Activated CD4-positive, alpha-beta T cell treated with anti-CD3 and anti-CD28 coated beads for 24 hours (primary cell): Measurements from ENCODE around the gene RUFY1.
"Not testable (repeated sequence)": the region's sequence is repeated elsewhere in the genome, so short reads cannot be mapped to it uniquely, and the experiment has no call there.

Experiments used
- DNase-seq, 2 donors: peaks; one replicate each; pipeline ENCODE4 v3.0.0-alpha.2; 2020; ENCODE audit warnings: low read depth in 2 of 2

RUFY1 gene

GRCh38 chr5:179550511-179551342 lies at the start of gene RUFY1:
Gene RUFY1, plus strand, starts transcription at chr5:179550554. Its CDS starts 16 bp downstream, at chr5:179550570.
- DNase-seq, result peak; percentile 69 to 71

DNA sequence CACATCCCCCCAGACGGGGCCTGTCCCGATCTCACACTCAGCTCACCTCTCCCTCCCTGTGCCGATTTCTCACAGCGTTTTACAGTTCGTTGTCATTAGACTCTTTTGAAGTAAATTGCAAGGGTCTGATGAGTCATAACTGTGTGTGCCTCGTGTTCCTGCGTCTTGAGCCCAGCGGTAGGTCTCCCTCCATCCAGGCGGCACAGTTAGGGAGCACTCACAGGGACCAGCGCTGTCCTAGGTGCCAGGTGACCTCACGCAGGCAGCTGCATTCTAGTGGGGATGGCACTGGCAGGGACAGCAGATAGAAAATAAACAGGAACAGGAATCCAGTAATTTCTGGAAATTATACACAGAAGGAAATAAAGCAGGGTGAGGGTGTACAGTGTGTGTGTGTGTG lies 48.4 kb upstream of the RUFY1 start:
- not testable (repeated sequence) for DNase-seq

GRCh38 chr5:179502420-179502819 lies 47.9 kb upstream of the RUFY1 start:
- DNase-seq, result not testable (repeated sequence)

- no peak for DNase-seq
These were observed 46.2 kb upstream of the RUFY1 start for GRCh38 chr5:179504191-179504590.

GRCh38 chr5:179504600-179505396 lies 45.6 kb upstream of the RUFY1 start:
- DNase-seq, result no peak

- no peak for DNase-seq
These were observed 44.6 kb upstream of the RUFY1 start for GRCh38 chr5:179505636-179506261.

DNA sequence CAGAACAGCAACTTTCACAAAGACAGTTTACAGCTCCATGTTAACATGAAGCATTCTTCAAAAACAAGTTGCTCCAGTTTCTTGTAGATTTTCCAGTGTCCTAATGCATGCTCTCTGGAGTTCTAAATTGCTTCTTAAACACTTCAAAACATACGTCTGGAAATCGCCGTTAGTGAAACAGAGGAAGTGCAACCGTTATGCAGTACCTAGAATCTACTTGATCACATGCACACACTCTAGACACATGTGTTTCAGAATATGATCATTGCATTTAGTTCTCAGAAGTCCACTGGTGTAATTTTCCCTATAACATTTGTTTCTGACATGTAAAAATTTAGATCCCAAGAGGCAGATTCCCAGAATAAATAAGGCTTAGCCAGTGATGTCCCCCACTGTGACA lies 41.1 kb upstream of the RUFY1 start:
- DNase-seq, result no peak

GRCh38 chr5:179509845-179510244 lies 40.5 kb upstream of the RUFY1 start:
- DNase-seq, result no peak

- no peak for DNase-seq
These were observed 37.8 kb upstream of the RUFY1 start for GRCh38 chr5:179512452-179513000.

DNA sequence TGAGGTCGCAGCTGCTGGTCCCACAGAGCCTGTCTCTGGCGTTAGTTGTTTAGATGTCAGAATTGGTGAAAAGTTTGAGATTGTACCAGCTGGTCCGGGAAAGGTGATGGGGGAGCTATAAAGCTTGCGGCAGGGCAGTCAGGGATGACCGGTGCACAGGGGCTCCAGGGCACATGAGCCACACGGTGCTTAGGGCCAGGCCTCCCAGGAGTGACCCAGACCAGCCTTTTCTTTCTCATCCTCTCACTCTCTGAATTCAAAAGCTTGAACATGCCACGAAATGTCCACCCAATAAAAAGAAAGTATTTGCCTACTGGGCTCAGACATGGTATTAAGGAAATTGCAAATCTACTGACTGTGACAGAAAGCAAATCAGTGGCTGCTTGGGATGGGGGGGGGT lies 34.9 kb upstream of the RUFY1 start:
- DNase-seq, result not testable (repeated sequence)

DNA sequence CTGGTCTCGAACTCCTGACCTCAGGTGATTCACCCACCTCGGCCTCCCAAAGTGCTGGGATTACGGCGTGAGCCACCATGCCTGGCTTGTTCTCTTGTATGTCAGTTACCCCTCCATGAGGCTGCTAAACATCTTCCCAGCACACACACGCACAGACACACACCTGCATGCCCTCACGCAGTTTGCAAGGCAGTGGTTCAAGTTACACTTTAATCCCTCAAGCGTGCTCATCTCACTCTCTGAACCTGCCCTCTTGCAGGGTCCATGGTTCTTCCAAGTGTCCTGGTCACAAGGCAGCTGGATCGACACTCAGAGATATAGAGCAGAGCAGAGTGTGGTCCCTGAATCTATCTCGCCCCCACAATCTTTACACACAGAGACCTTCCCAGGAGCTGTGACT lies 34.1 kb upstream of the RUFY1 start:
- no peak for DNase-seq

DNA sequence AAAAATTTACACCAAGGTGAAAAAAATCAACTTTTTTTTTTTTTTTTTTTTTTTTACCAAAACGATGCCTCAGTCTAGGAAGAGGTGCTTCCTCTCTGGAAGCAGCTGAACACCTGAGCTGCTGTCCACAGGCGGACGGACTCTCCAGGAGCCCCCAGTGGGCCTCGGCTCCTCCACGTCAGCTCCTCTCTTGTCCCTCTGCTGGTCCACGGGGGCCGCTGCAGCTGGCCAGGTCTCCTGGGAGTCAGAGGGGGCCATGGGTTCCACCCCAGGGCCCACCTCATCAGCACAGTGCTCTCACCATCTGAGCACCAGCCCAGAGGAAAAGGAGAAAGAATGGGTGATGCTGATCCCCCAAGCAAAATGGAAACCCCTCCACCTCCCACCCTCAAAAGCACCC lies 32.6 kb upstream of the RUFY1 start:
- not testable (repeated sequence) for DNase-seq

DNA sequence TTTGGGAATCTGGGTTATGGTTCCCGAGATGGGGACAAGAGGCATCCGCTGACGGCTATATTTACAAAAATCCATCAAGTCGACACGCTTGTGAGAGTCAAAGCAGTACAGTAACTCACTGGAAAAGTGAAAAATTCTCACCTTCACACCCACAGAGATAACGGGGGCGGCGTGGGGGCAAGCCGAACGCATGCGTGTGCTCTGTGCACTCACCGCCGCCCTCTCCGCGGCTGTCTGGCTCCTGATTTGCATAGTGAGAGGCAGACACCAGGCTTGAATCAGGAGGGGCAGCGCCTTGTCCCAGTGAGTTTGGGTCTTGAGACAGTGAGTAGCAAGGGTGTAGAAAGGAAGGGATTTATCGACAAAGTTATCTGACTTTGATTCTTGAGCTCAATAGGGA lies 32.0 kb upstream of the RUFY1 start:
- not testable (repeated sequence) for DNase-seq

GRCh38 chr5:179519416-179520070 lies 30.8 kb upstream of the RUFY1 start:
- not testable (repeated sequence) for DNase-seq

DNA sequence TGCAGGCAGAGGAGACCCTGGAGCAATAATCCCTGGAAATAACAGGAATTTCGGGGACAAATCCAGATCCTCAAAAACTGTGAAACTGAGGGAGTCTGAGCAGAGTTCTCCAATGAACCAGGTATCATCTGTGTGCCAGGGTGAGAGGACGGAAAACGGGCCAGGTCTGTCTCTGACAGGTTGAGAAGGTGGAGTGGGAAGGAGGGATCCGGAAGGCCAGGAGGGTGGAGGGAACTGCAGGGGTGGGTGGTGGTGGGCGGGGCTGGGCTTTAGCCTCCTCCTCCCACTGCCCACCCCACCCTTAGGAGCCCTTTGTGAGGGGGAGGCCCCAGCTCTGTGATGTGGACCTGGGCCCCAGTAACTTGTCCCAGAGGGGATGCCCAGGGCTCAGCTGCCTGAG lies 28.2 kb upstream of the RUFY1 start:
- DNase-seq, result not testable (repeated sequence)

DNA sequence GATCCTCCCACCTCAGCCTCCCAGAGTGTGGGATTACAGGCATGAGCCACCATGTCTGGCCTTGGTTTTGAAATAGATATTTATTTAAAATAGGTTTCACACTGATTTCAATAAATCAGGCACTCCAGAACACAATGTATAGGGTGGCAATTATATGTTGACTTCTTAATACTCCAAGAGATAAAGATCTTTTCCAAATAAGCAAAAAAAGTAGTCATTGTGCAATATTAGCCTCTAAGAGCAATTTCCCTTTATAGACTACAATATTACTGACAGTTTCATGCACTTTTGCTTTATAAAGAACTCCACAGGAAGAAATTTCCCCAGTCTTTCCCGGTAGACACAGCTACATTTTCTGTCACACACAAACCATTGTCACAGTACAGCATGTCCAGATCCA lies 23.4 kb upstream of the RUFY1 start:
- no peak for DNase-seq

GRCh38 chr5:179530069-179530998 lies 20.0 kb upstream of the RUFY1 start:
- DNase-seq, result peak; percentile 41 to 60

GRCh38 chr5:179533024-179533423 lies 17.3 kb upstream of the RUFY1 start:
- DNase-seq, result no peak

DNA sequence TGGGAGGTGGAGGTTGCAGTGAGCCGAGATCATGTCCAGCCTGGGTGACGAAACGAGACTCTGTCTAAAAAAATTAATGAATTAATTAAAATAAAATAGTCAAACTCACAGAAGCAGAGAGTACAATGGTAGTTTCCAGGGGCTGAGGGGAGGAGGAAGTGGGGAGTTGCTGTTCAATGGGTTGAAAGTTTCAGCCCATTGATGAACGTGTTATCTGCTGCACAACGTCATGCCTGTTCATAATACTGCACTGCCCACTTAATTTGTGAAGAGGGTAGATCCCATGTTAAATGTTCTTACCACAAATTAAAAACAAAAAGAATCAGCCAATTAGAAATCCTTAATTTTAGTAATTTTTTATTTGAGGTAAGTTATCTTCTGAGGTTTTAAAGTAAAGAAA lies 16.4 kb upstream of the RUFY1 start:
- no peak for DNase-seq

DNA sequence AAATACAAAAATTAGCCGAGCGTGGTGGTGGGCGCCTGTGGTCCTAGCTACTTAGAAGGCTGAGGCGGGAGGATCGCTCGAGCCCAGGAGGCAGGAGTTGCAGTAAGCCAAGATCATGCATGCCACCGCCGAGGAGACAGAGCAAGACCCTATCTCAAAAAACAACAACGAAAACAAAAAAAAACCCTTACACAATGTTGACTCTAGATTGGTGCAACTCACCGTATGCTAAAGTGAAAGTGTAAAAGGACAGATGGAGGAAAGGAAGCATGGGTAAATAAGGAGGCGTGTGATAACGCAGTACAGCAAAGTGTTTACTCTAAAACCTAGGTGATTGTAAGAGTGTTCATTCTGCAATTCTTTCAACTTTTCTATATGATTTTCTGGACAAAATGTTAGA lies 15.9 kb upstream of the RUFY1 start:
- no peak for DNase-seq
